Endothelial cell of umbilical vein (primary cell): ENCODE results near the gene SLC2A8. TPM values are rescaled to one million over a fixed set of nuclear protein-coding genes. Genes with fewer than 3 reads are reported as not detected.

Source experiments
- BruUV-seq: library from RNA; stranded (reverse); fragments of 400-500 nt; replicated peaks from 2 replicates; lab custom pipeline; 2021; lab: Mats Ljungman, UMichigan
- CTCF ChIA-PET: fragments of 300-600, 350-600 bp; sonication (Branson Sonifier 250); formaldehyde crosslinking; loops from one replicate; lab custom pipeline; 2021; ENCODE audit warnings: antibody characterized with exemption, inconsistent platforms; lab: Charles Lee
- POLR2A ChIA-PET: fragments of 300-600, 350-600 bp; sonication (Branson Sonifier 250); formaldehyde crosslinking; loops from one replicate; lab custom pipeline; 2021; ENCODE audit warnings: antibody characterized with exemption, inconsistent platforms; lab: Charles Lee
- DNase-seq: peaks from one replicate; pipeline ENCODE4 v3.0.0-alpha.2; 2011; ENCODE audit warnings: low read depth, low spot score
- FAIRE-seq: peaks from 2 replicates; lab custom pipeline; 2011; peaks lifted over from hg19 to GRCh38; lab: Jason Lieb, UNC
- H2AFZ ChIP-seq: 2 replicates; pipeline ENCODE4 v1.6.0; 2012; ENCODE audit warnings: low read depth, low read length, control low read depth, inconsistent platforms
- H3K27ac ChIP-seq: 2 replicates; pipeline ENCODE4 v1.5.1; 2011; ENCODE audit warnings: low read depth, mild to moderate bottlenecking, control low read depth, low read length, moderate library complexity; ENCODE audit not compliant: insufficient read depth
- H3K27me3 ChIP-seq, 2 experiments: 2 replicates each; pipeline versions ENCODE4 v1.6.0 to v1.6.1; 2011; ENCODE audit warnings: low read length in 2 of 2, mixed read lengths in 1 of 2; ENCODE audit not compliant: control insufficient read depth in 2 of 2, insufficient read depth in 2 of 2
- H3K36me3 ChIP-seq, 2 experiments: 2 replicates in 1 of 2; 3 replicates in 1 of 2; pipeline ENCODE4 v1.5.1; 2011; ENCODE audit warnings: low read length in 2 of 2, mild to moderate bottlenecking in 1 of 2, moderate library complexity in 1 of 2; ENCODE audit not compliant: control insufficient read depth in 2 of 2, insufficient read depth in 2 of 2; ENCODE audit errors: extremely low read depth in 1 of 2
- H3K4me1 ChIP-seq: 3 replicates; pipeline ENCODE4 v1.5.1; 2011; ENCODE audit warnings: mild to moderate bottlenecking, low read length; ENCODE audit not compliant: control insufficient read depth, insufficient read depth; ENCODE audit errors: extremely low read depth
- H3K4me2 ChIP-seq: 2 replicates; pipeline ENCODE4 v1.6.1; 2011; ENCODE audit warnings: low read length, control low read depth, mixed read lengths; ENCODE audit not compliant: insufficient read depth
- H3K4me3 ChIP-seq, 3 experiments: fragments of 200-600 bp in 1 of 3; sonication (generic), shearing (Covaris generic) in 1 of 3; replicated peaks in 1 of 3; 2 replicates each; pipeline ENCODE4 v1.5.1; 2011 to 2016; ENCODE audit warnings: control low read depth in 3 of 3, low read length in 3 of 3, mild to moderate bottlenecking in 2 of 3, inconsistent platforms in 1 of 3, low read depth in 1 of 3, moderate library complexity in 1 of 3; ENCODE audit not compliant: insufficient read depth in 1 of 3
- H3K79me2 ChIP-seq: 2 replicates; pipeline ENCODE4 v1.6.0; 2012; ENCODE audit warnings: low read length, inconsistent platforms; ENCODE audit not compliant: control insufficient read depth, insufficient read depth
- H3K9ac ChIP-seq: replicated peaks from 2 replicates; pipeline ENCODE3; 2011; ENCODE audit warnings: low read length, control low read depth; ENCODE audit not compliant: insufficient read depth; ENCODE audit errors: extremely low read depth
- H3K9me1 ChIP-seq: replicated peaks from 3 replicates; pipeline ENCODE4 v1.6.0; 2011; ENCODE audit warnings: mild to moderate bottlenecking, low read length; ENCODE audit not compliant: control insufficient read depth, insufficient read depth; ENCODE audit errors: extremely low read depth
- H3K9me3 ChIP-seq: replicated peaks from 2 replicates; pipeline ENCODE4 v1.5.1; 2012; ENCODE audit warnings: low read length, inconsistent platforms; ENCODE audit not compliant: control insufficient read depth, insufficient read depth
- H4K20me1 ChIP-seq: replicated peaks from 2 replicates; pipeline ENCODE3; 2011; ENCODE audit warnings: mild to moderate bottlenecking, low read length; ENCODE audit not compliant: control insufficient read depth, insufficient read depth; ENCODE audit errors: extremely low read depth
- CTCF ChIP-seq, 2 donors: IDR thresholded peaks; 1 replicate in 1 of 2; 2 replicates in 1 of 2; pipeline ENCODE4 v1.5.1; 2011; ENCODE audit warnings: low read length in 2 of 2, mild to moderate bottlenecking in 2 of 2, moderate library complexity in 2 of 2, control low read depth in 1 of 2, inconsistent platforms in 1 of 2, low read depth in 1 of 2; ENCODE audit not compliant: insufficient read depth in 1 of 2; ENCODE audit errors: extremely low read depth in 1 of 2
- EZH2 ChIP-seq: IDR thresholded peaks from 2 replicates; pipeline ENCODE4 v1.6.1; 2012; ENCODE audit warnings: borderline replicate concordance, low read depth, mild to moderate bottlenecking, moderate library complexity, low read length, inconsistent platforms; ENCODE audit not compliant: severe bottlenecking
- FOS ChIP-seq: IDR thresholded peaks from 2 replicates; pipeline ENCODE4 v1.6.1; 2011; ENCODE audit warnings: mild to moderate bottlenecking, low read length, moderate library complexity, borderline replicate concordance; ENCODE audit not compliant: insufficient read depth
- GATA2 ChIP-seq: IDR thresholded peaks from 2 replicates; pipeline ENCODE4 v1.7.0; 2011; ENCODE audit warnings: low read depth, mild to moderate bottlenecking, moderate library complexity, mixed read lengths, low read length; ENCODE audit not compliant: insufficient read length, insufficient read depth
- JUN ChIP-seq: IDR thresholded peaks from 2 replicates; pipeline ENCODE4 v1.6.1; 2011; ENCODE audit warnings: borderline replicate concordance, low read depth; ENCODE audit not compliant: insufficient read length, insufficient read depth
- MAX ChIP-seq: IDR thresholded peaks from 2 replicates; pipeline ENCODE4 v1.6.1; 2011; ENCODE audit not compliant: insufficient read depth, insufficient read length
- MYC ChIP-seq: IDR thresholded peaks from one replicate; pipeline ENCODE4 v1.6.1; 2011; ENCODE audit warnings: mild to moderate bottlenecking, low read depth, low read length
- POLR2A ChIP-seq: IDR thresholded peaks from 2 replicates; pipeline ENCODE4 v1.6.1; 2012; ENCODE audit warnings: low read depth, mild to moderate bottlenecking, control low read depth, low read length
- POLR2AphosphoS5 ChIP-seq: IDR thresholded peaks from 2 replicates; pipeline ENCODE4 v1.6.1; 2012; ENCODE audit warnings: low read depth, mild to moderate bottlenecking, control low read depth, low read length, moderate library complexity; ENCODE audit not compliant: insufficient read depth
- dilution Hi-C: fragments of 300-500 bp; cut with MboI; formaldehyde crosslinking; loops from one replicate; pipeline ENCODE4 v1.15.0; 2019; ENCODE audit warnings: low sequenced_read_pairs; ENCODE audit not compliant: extremely low pct_ligation_motif_present
- intact Hi-C: fragments of 100-400 bp; cut with micrococcal nuclease; formaldehyde crosslinking; loops from one replicate; pipeline ENCODE4 v1.10.0; 2022
- polyA plus RNA-seq, 4 experiments: library from polyadenylated mRNA; depleted of rRNA in 3 of 4; stranded (reverse) in 3 of 4; unstranded in 1 of 4; fragments of >200 nt; gene quantifications; 2 replicates each; pipeline versions ENCODE4 v1.2.1 to v1.2.3, GENCODE V29; 2011 to 2012; ENCODE audit warnings: missing spikeins in 1 of 4
- total RNA-seq: library from RNA; stranded (reverse); gene quantifications from 2 replicates; pipeline ENCODE4 v1.2.3, GENCODE V29; 2021

The SLC2A8 gene
- total and polyA plus RNA-seq, 2 donors (not counting 3 experiments of a cell fraction or from before 2014, with no cell fraction given), result 19.3 to 26.1 TPM

GRCh38 chr9:127423934-127424675 lies 27.1 kb downstream of the SLC2A8 start, which contains the start of gene ZNF79:
Gene ZNF79 (plus strand): TSS chr9:127424382. CDS start chr9:127424788, 406 bp downstream.
- H2AFZ ChIP-seq, result peak within 1 kb of the TSS; percentile 94
- H3K4me1 ChIP-seq, result peaks cover 25% of the 10 kb centered on the region
- POLR2A ChIA-PET, result interaction anchor here (0.5 to 1.4 kb wide), 5 partner anchors 13 to 200 kb away, joined by 3 to 10 read pairs (median 4); partner anchors contain the start of genes LRSAM1, RPL12 and SLC2A8
- FAIRE-seq (peak; percentile 90), DNase-seq (peak; percentile 97)
- intact Hi-C loops, result loop anchor here (1.0 kb wide), 3 partner anchors 25 to 205 kb away; partner anchors contain the start of gene SLC2A8
- CTCF ChIA-PET, result interaction anchor here (0.6 to 1.9 kb wide), 14 partner anchors 9 to 311 kb away, joined by 3 to 11 read pairs (median 4); partner anchors contain the start of genes LRSAM1, RPL12, SLC2A8 and TOR2A
- H3K4me3 ChIP-seq, result peak within 1 kb of the TSS; percentile 54 to 90 (median 62)
- H3K9ac ChIP-seq, result peak within 1 kb of the TSS; percentile 92
- TF ChIP-seq MYC (peak; percentile 47), MAX (peak; percentile 1), FOS (no peak), EZH2 (no peak), POLR2AphosphoS5 (peak; percentile 77), POLR2A (peak; percentile 86), CTCF (IDR thresholded peaks at IDR 0.05; ENCODE audit: extremely low read depth in 1 of 2, insufficient read depth in 1 of 2, low read depth in 1 of 2, low read length in 2 of 2) (no peak), GATA2 (no peak), JUN (no peak)
- dilution Hi-C loops, result no loop called here
- no peaks in the 10 kb centered on the region for H3K9me3 ChIP-seq
- peaks cover 0 to 2% of the 10 kb centered on the region in 2 experiments for H3K36me3 ChIP-seq
- peak within 1 kb of the TSS; percentile 79 for H3K27ac ChIP-seq
- H4K20me1 ChIP-seq, result no peaks in the 10 kb centered on the region
- no peaks in the 10 kb centered on the region for H3K9me1 ChIP-seq
- peak within 1 kb of the TSS; percentile 97 for H3K4me2 ChIP-seq
- peaks cover 43% of the 10 kb centered on the region for H3K79me2 ChIP-seq
- no peaks in the 10 kb centered on the region for H3K27me3 ChIP-seq
- no TSS peak for BruUV-seq
